ENCODE data around the gene CNTN2. TPM values are rescaled to one million over a fixed set of nuclear protein-coding genes. Genes with fewer than 3 reads are reported as not detected.

The CNTN2 gene
- total and polyA plus RNA-seq, 8 donors: 0.09 to 0.44 (median 0.25) TPM; not detected in 1

GRCh38 chr1:205111354-205111753 is 68.3 kb downstream of the CNTN2 start:
- intact Hi-C loops (cut with DNase I): loop anchor here in 1 of 3 donors (10.0 kb wide), 1 partner anchor 133 kb away; no protein-coding TSS in a partner anchor
- no peaks in the 10 kb centered on the region for H3K4me1 ChIP-seq
- peaks cover 0 to 11% (median 0%) of the 10 kb centered on the region in 3 donors for H3K36me3 ChIP-seq
- H3K4me3 ChIP-seq: no peak overlapping the region
- no peaks in the 10 kb centered on the region for H3K27me3 ChIP-seq
- no peak for ATAC-seq
- FAIRE-seq: no peak
- TF ChIP-seq, protein P1, sequence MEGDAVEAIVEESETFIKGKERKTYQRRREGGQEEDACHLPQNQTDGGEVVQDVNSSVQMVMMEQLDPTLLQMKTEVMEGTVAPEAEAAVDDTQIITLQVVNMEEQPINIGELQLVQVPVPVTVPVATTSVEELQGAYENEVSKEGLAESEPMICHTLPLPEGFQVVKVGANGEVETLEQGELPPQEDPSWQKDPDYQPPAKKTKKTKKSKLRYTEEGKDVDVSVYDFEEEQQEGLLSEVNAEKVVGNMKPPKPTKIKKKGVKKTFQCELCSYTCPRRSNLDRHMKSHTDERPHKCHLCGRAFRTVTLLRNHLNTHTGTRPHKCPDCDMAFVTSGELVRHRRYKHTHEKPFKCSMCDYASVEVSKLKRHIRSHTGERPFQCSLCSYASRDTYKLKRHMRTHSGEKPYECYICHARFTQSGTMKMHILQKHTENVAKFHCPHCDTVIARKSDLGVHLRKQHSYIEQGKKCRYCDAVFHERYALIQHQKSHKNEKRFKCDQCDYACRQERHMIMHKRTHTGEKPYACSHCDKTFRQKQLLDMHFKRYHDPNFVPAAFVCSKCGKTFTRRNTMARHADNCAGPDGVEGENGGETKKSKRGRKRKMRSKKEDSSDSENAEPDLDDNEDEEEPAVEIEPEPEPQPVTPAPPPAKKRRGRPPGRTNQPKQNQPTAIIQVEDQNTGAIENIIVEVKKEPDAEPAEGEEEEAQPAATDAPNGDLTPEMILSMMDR (IDR thresholded peaks at IDR 0.05): no peak
- no peaks in the 10 kb centered on the region for H3K9me3 ChIP-seq
- no peak for DNase-seq
- H3K27ac ChIP-seq: no peak overlapping the region

- H3K36me3 ChIP-seq: peaks cover 0 to 11% (median 0%) of the 10 kb centered on the region in 3 donors
- FAIRE-seq (no peak), ATAC-seq (no peak), DNase-seq (no peak)
- no peak overlapping the region for H3K4me3 ChIP-seq
- intact Hi-C loops (cut with DNase I): loop anchor here in 1 of 3 donors (10.0 kb wide), 1 partner anchor 126 kb away; no protein-coding TSS in a partner anchor
- H3K27ac ChIP-seq: no peak overlapping the region
- WGBS, 2 donors: 59 to 61% methylated on average over 2 of the region's 2 CpGs
- H3K27me3 ChIP-seq: no peaks in the 10 kb centered on the region
- no peaks in the 10 kb centered on the region for H3K9me3 ChIP-seq
- TF ChIP-seq, protein P1 (IDR thresholded peaks at IDR 0.05): no peak
- H3K4me1 ChIP-seq: peaks cover 0 to 18% (median 10%) of the 10 kb centered on the region in 3 donors
Measured at GRCh38 chr1:205118752-205119151, 75.7 kb downstream of the CNTN2 start.

GRCh38 chr1:205121660-205122488 is 78.9 kb downstream of the CNTN2 start, which contains the start of gene RBBP5:
Gene RBBP5 (minus strand): TSS chr1:205121978. CDS start chr1:205121873, 105 bp downstream.
- peak; percentile 59 for FAIRE-seq
- no peaks in the 10 kb centered on the region for H3K36me3 ChIP-seq
- WGBS, 2 donors: 0% methylated on average over 46 of the region's 46 CpGs
- intact Hi-C loops (cut with DNase I): loop anchor here in 1 of 3 donors (10.0 kb wide), 1 partner anchor 93 kb away; the partner anchor contains the start of gene DSTYK
- H3K4me1 ChIP-seq: peaks cover 0 to 18% (median 10%) of the 10 kb centered on the region in 3 donors
- DNase-seq: peak; percentile 86 to 96 (median 94)
- H3K27ac ChIP-seq: peak within 1 kb of the TSS; percentile 93 to 97 (median 94)
- no peaks in the 10 kb centered on the region for H3K27me3 ChIP-seq
- H3K9me3 ChIP-seq: no peaks in the 10 kb centered on the region
- ATAC-seq: peak; percentile 99
- TF ChIP-seq, protein P1 (IDR thresholded peaks at IDR 0.05): peak; percentile 17 to 48 (median 33)
- H3K4me3 ChIP-seq: peak within 1 kb of the TSS; percentile 72 to 88 (median 77)

DNA sequence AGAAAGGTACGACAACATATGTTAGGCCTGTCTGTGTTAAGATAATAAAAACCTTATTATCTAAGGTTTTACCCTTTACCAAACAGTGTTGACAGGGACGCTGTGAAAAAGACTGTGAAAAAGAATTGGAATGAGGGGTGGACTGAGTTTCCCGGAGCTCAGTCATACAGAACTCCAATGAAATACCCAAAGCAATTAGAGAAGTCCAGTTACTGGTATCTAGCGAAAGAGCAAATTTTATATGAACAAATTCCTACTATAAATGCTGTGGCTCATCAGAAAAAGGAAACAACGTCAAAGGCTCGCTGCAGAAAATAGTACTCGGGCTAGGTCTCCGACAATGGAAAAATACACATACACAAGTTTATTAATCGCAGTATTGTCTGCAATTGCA is 79.5 kb downstream of the CNTN2 start:
- Histone ChIP-seq H3K27me3 (no peaks in the 10 kb centered on the region), H3K4me1 (peaks cover 0 to 18% (median 10%) of the 10 kb centered on the region in 3 donors), H3K36me3 (no peaks in the 10 kb centered on the region), H3K4me3 (peak overlapping the region; percentile 13 to 88 (median 76)), H3K9me3 (no peaks in the 10 kb centered on the region), H3K27ac (peak overlapping the region; percentile 93 to 97 (median 94))
- FAIRE-seq (no peak), ATAC-seq (peak; percentile 8 to 20 (median 16)), DNase-seq (no peak)
- 12 to 17% methylated on average over 9 of the region's 9 CpGs for WGBS, 2 donors
- TF ChIP-seq, protein P1 (IDR thresholded peaks at IDR 0.05): no peak
- intact Hi-C loops (cut with DNase I): loop anchor here in 1 of 3 donors (10.0 kb wide), 1 partner anchor 92 kb away; the partner anchor contains the start of gene DSTYK

Measured in pancreas (tissue), 10 donors.